Glomerular visceral epithelial cell (primary cell): ENCODE results near the gene CDHR1.

ENCODE experiments used
- DNase-seq: peaks from one replicate; pipeline ENCODE4 v3.0.0-alpha.2; 2016; ENCODE audit errors: extremely low spot score

Gene CDHR1

GRCh38 chr10:84230359-84230758 lies 36.0 kb downstream of the CDHR1 start:
- no peak for DNase-seq

GRCh38 chr10:84232376-84232775 lies 38.0 kb downstream of the CDHR1 start:
- DNase-seq = no peak

DNA sequence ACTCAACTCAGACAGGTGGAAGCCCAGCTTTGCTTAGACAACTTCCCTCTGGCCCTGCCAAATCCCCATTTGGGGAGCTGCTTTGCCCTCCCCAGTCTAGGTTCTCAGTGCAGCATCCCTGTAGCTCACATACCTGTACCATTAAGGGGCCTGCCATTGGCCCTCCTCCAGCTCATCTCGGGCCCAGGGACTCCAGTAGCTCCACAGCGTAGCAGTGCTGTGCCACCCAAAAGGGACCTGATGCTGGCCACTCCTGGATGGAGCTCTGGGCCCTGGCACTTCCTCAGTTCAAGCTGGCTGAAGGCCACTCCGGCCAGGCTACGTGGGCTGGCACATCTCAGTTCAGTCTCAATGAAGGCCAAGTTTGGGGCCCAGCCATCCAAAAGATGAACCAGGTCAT lies 39.6 kb downstream of the CDHR1 start:
- DNase-seq = no peak

DNA sequence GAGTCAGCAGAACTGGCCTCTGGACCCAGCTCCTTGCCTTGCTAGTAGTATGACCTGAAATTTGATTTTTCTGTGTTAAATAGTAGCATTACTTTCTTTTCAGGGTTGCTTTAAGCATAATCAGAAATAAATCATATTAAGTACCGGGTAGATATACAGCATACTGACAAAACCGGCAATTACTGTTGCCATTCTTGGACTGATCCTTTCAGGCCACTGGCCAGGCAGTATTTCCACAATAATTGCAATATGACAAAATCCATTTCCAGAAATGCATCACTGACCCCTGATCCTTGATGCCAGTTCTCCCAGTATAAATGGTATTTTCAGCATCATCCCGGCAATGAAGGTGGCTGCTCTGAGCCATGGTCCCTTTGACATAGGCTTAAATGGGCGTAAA lies 40.1 kb downstream of the CDHR1 start:
- DNase-seq = no peak

DNA sequence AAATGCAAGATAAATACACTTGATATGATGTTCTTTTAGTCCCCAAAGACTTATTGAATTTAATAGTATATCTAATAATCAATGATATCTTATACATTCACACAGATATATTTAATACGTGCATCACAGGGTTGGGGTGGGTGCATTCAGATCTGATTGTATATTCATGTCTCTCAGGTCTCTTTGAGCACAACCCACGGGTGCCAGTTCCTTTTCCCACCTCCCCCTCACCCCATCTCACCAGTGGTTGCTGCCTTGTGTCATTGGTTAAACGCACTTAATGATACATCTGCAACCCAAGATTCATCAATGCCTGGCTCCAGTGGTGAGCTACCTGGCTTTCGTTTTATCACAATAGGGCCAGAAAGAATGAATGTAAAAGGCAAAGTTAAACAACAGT lies 40.8 kb downstream of the CDHR1 start:
- DNase-seq = no peak

- no peak for DNase-seq
These were observed 42.5 kb downstream of the CDHR1 start for GRCh38 chr10:84236807-84237198.

DNA sequence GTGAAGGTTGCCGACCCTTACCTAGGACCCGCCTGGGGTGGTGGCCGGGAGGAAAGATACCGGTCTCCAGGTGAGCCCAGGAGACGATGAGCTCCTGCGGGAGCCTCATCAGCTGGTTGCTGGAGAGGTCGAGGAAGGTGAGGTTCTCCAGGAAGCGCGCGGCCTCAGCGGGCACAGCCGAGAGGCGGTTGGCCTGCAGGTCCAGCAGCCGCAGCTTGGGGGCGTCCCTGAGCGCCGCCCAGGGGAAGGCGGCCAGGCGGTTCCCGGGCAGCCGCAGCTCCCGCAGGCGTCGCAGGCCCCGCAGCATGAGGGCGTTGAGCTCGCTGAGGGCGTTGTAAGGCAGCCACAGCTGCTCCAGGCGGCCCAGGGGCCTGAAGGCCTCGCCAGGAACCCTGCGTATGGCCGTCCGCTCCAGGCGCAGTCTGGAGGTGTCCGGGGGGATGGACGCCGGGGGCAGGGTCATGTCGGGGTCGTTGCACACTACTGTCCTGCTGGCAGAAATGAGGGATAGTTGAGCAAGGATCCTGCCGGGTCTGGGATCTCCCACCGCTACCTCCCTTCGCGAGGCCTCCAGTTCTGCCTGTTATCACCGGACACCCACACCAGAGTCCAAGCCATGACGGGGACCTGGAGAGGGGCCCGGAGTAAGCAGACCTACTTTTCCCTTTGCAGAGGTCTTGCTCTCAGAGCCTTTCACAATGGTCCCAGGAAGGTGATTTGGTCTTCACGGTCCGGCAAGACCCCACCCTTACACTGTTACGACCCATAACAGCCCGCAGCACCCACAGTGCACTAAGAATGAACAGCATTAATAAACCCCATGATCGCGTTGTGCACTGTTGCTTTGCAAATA lies 43.1 kb downstream of the CDHR1 start:
- DNase-seq = no peak

DNA sequence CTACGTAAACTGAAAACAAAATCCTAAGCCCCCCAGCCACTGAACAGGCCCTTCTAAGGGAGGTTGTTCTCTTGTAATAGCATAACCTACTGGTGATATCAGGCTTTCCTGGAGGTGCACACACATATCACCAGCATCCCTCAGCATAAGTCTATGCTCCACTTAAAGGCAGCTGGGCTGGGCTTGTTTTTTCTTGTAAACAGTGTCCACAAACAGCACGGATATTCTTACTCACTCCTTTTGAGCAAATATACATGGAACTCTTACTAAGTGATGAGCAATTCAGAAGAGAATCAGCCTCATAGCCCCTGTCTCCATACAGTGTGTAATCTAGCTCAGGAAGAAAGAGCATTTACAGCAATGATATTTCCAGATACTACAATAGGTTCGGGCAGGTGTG lies 44.6 kb downstream of the CDHR1 start:
- DNase-seq = no peak

DNA sequence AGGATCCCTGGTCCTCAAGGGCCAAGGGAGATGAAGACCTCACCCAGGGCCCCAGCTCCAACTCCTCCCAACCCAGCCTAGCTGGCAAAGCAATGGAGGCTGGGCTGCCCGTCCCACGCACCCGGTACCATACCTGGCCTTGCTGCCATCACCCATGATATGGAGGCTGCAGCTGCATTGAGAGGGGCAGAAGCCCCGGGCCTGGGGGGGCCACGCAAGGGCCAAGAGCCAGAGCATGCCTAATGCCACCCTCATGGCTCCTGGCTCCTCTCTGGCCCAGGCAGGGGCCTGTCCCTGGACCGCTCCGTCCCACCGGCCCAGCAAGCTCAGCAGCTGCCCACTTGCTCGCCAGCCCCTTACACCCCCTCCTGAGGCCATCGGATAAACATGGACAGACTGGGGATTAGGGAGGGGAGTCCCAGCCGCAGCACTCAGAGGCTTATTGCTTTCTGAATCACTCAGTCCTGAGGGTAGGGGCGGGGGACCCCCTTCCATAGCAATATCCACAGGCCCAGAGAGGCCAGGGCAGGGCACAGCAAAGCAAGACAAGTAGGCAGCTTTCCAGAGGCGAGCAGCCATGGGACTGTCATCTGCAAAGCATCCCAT lies 47.0 kb downstream of the CDHR1 start, which contains the start of gene LRIT1:
Gene LRIT1, minus strand, starts transcription at position 362 of the 606 bp plus-strand sequence. Its CDS starts 107 bp downstream, at position 255.
- no peak for DNase-seq

- DNase-seq = no peak
These were observed 49.4 kb downstream of the CDHR1 start for GRCh38 chr10:84243759-84244158.

DNA sequence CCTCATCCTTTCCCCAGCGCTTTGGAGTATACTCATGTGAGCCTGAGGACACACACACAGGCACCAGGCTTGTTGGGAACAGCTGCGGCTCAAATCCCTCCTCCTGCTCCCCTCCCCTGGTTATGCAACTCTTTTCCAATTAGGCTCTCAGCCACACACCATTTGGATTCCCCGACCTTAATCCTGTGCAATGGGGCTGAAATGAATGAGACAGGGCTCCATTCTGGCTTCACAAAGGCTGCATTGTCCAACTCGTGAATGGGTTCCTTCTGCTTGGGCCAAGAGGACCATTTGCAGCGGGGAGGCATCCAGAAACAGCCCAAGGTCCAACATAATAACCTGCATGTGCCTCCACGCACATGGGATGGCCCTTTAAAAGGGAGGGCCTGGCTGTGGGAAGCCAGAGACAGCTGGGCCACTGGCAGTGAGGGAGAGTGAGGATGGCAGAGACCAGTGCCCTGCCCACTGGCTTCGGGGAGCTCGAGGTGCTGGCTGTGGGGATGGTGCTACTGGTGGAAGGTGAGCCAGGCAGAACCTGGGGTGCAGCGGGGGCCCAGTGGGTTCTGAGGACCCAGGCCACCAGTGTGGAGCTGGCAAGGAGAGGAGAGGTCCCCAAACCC lies 50.4 kb downstream of the CDHR1 start, which contains the start of gene RGR:
Gene RGR, plus strand, starts transcription at position 403 of the 620 bp plus-strand sequence. Its CDS starts 38 bp downstream, at position 441.
- DNase-seq = no peak

DNA sequence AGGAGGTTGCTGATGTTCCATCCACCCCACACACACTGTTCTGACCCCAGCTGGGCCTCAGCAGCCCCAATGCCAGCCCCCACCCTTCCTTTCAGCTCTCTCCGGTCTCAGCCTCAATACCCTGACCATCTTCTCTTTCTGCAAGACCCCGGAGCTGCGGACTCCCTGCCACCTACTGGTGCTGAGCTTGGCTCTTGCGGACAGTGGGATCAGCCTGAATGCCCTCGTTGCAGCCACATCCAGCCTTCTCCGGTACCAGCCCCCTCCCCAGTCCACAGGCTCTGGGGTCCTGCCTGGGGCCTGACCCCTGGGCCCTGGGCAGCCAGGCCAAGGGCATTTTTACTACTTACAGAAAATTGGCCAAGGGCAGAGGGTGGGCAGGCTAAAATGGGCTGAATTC lies 53.2 kb downstream of the CDHR1 start:
- no peak for DNase-seq

GRCh38 chr10:84248794-84249193 lies 54.5 kb downstream of the CDHR1 start:
- no peak for DNase-seq

GRCh38 chr10:84254552-84255478 lies 60.5 kb downstream of the CDHR1 start:
- DNase-seq = no peak

- peak; percentile 31 for DNase-seq
These were observed 62.4 kb downstream of the CDHR1 start for GRCh38 chr10:84256510-84257342.

- no peak for DNase-seq
These were observed 63.1 kb downstream of the CDHR1 start for GRCh38 chr10:84257343-84258020.

DNA sequence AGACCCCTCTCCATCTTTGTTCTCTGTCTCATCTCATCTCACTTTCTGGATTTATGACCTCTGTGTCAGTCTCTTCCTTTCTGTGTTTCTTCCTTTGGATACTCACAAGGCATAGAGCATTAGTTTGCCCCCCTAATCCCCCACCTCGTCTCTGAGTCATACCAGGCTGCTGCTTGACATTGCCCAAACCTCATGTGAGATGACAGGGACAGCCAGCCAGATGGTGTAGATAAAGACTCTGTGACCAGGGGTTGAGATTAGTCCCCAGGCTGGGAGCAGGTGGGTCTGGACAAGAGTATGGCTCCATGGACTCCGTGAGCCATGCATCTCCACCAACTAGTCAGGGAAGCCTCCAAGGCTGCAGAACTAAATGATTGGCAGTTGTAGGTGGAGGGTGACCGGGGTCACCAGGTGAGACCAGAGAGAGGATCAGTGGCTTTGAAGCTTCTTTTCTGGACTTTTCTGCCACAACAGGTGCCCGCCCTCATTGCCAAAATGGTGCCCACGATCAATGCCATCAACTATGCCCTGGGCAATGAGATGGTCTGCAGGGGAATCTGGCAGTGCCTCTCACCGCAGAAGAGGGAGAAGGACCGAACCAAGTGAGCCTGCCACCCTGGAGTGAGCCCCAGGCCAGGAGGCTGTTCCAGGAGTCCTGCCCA lies 63.8 kb downstream of the CDHR1 start:
- no peak for DNase-seq

DNA sequence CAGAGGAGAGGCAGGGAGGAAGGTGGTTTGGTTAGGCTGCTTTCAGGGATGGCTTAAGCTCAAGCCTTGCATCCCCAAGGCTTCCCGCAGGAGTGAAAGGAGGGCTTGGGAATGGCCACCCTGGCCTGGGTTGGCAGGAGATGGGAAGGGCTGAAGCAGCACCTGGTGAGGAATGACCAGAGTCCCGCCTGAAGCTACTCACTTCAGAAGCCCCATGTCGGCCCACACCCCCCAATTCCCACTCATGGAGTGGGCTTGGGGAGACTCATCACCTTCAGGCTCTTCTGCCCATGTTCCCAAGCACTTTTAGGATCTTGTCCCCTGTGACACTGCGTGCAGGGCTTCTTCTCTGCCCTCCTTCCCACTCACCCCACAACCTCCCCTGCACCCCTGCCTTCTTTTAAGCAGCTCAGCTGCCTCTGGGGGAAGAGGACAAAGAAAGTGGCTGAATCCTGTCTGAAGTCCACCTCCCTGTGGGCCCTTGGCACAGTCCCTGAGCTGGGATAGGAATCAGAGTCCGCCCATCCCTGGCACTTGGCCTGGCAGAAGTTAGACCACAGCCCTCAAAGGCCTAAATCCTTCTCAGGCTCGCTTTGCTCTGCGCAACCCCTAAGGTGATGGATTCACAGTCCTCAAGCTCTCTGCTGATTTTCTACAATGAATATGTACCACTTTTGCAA lies 67.0 kb downstream of the CDHR1 start:
- no peak for DNase-seq
